ENCODE results near the gene TEFM. TPM values are rescaled to one million over a fixed set of nuclear protein-coding genes. Genes with fewer than 3 reads are reported as not detected.
"Not testable (repeated sequence)": the region's sequence is repeated elsewhere in the genome, so short reads cannot be mapped to it uniquely, and the experiment has no call there.

TEFM gene
- total RNA-seq, 1 donor from 2014 or later = 14.7 TPM

DNA sequence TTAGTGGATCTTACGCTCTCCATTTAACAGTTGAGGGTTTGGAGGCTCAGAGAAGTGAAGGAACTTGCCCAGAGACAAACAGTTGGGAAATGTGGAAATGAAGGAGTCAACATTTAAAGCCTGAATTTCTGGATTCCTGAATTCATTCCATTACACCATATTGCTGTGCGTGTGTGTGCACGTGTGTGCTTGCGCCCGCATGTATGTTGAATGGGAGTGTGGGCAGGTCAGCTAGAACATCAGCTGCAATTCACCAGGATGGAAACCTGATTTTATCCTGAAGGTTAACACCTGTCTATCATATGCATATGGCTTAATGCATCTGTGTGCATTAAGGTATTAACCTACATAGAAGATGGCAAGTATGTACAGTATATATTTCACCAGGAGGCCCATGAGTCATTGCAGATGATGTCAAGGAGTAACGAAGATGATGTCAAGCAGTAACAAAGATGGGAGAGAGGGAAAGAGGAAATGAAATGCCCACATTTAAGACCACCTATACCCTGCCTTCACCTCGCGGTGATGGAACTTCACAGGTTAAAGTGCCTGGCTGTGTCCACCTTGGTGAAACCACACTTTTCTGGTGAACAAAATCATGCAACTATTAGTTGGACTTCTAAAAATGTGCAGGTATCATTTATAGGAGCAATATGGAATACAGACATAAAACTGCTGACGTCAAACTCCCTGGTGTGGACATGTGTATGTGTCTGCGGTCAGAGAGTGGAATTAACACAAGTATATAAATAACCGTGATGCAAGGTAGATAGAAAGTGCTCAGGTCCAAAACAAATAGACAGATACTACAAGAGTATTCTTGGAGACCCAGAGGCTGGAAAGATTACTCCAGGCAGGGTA, 14.9 kb upstream of the TEFM start:
- DNase-seq = no peak

- no peak for DNase-seq
Observed at GRCh38 chr17:30920282-30920681, 14.2 kb upstream of the TEFM start.

- DNase-seq = no peak
Observed at GRCh38 chr17:30917050-30917449, 11.0 kb upstream of the TEFM start.

DNA sequence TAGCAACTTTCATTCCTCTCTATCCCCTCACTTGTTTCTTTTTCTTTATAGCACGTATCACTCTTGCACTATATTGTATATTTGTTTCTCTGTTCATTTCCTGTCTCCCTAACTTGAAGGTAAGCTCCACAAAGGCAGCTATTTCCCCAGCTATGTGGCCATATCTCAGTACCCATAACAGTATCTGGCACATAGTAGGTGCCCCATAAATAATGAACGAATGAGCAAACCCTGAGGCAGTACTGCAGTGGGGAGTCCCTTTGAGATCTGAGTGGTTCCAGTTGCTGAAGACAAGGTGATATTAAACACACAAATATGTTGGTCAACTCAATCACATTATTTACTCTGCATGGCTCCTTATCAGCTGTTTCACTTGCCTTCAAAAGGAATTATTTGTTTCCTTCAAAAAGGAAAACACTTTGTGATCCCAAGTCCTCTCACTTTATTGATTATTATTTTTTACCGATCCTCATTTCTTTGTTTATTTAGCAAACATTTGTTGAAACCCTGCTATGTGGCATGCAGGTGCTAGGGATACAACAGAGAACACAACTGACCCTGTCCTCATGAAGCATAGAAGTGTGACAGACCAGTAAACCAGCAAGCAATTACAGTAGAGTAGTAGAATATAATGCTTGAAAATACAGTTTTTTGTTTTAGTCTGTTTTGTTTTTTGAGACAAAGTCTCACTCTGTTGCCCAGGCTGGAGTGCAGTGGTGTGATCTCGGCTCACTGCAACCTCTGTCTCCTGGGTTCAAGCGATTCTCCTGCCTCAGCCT, 10.0 kb upstream of the TEFM start:
- DNase-seq = no peak

DNA sequence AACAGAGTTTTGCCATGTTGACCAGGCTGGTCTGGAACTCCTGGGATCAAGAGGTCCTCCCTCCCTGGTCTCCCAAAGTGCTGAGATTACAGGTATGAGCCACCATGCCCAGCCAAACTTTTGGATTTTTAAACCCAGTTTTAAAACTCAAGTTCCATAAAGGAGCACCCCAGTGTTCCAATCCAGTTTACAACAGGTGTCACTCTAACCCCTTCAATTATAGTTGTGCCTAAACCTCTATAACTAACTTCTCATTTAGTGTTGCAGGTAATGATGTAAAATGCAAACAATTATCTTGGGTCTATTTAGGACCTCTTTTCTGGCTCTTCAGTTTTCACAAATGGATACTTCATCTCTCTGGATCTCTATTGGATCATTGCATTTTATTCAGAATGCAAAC, 7.9 kb upstream of the TEFM start:
- no peak for DNase-seq

DNA sequence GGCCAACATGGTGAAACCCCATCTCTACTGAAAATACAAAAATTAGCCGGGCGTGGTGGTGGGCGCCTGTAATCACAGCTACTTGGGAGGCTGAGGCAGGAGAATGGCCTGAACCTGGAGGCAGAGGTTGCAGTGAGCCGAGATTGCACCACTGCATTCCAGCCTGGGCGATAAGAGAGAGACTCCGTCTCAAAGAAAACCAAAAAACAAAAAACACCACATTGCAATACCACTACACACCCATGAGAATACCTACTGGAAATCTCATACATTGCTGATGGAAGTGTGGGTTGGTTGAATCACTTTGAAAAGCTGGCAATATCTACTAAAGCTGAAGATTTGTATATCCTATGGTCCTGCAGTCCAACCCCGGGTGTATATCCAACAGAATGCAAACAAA, 4.1 kb upstream of the TEFM start:
- not testable (repeated sequence) for DNase-seq

- DNase-seq = no peak
Observed at GRCh38 chr17:30908717-30909420, 2.8 kb upstream of the TEFM start.

- no peak for DNase-seq
Observed at GRCh38 chr17:30905742-30906100, 317 bp downstream of the TEFM start.

- no peak for DNase-seq
Observed at GRCh38 chr17:30897311-30897710, 8.7 kb downstream of the TEFM start.

DNA sequence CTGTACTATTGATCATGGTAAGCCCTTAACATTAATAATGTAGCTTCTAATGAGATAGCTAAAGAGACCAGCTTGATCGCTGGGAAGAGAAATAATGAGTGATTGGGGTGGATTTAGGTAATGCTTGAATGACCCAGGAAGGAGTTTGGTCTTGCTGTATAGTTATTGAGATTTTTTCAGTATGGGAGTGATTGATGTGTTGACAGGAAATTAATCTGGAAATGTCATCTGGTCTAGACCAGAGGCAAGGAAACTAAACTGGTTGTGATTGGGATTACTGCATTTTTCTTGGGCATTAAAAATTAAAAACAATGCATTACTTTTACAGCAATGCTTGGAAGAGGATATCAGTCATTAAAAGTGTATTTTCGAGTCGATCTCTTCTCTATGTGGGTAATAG, 11.8 kb downstream of the TEFM start:
- DNase-seq = no peak

GRCh38 chr17:30886187-30886586, 19.9 kb downstream of the TEFM start:
- DNase-seq = no peak

- no peak for DNase-seq
Observed at GRCh38 chr17:30869005-30869404, 37.0 kb downstream of the TEFM start.

GRCh38 chr17:30864636-30865035, 41.4 kb downstream of the TEFM start:
- no peak for DNase-seq

GRCh38 chr17:30858556-30859250, 47.3 kb downstream of the TEFM start:
- no peak for DNase-seq

- no peak for DNase-seq
Observed at GRCh38 chr17:30854146-30854545, 51.9 kb downstream of the TEFM start.

Small RNAs within 50 kb of the gene (small RNA-seq; reads per million reads assigned to genes)
- gene RNU6-298P (ENCODE audit: low replicate concordance) = not detected

Other genes starting within 250 kb of the TEFM start
- gene CRLF3, start 81.5 kb downstream of the TEFM start, total RNA-seq = 13.3 TPM
- gene ATAD5, start 74.3 kb downstream of the TEFM start, total RNA-seq = 4.9 TPM
- gene ADAP2, start 15.7 kb upstream of the TEFM start, total RNA-seq = 5.5 TPM
- 13.7 TPM for gene RNF135, start 64.8 kb upstream of the TEFM start, total RNA-seq
- gene NF1, start 188.7 kb upstream of the TEFM start, total RNA-seq = 106 TPM

Data from tongue (tissue), 3 donors.